WI38 (cell line): ENCODE measurements around the gene CSF2RB.

Source experiments
- H3K4me3 ChIP-seq: 2 replicates; pipeline ENCODE4 v1.5.1; 2011; ENCODE audit warnings: low read depth, mild to moderate bottlenecking, control low read depth, low read length
- CTCF ChIP-seq: IDR thresholded peaks from 2 replicates; pipeline ENCODE4 v1.5.1; 2012; ENCODE audit warnings: low read depth, mild to moderate bottlenecking, control low read depth, low read length

CSF2RB gene

GRCh38 chr22:36936362-36937116 lies 23.1 kb downstream of the CSF2RB start:
- H3K4me3 ChIP-seq: no peak overlapping the region
- no peak for TF ChIP-seq CTCF

GRCh38 chr22:36937319-36938027 lies 24.0 kb downstream of the CSF2RB start:
- H3K4me3 ChIP-seq: no peak overlapping the region
- no peak for TF ChIP-seq CTCF

GRCh38 chr22:36938028-36938425 lies 24.6 kb downstream of the CSF2RB start:
- TF ChIP-seq CTCF: no peak
- H3K4me3 ChIP-seq: no peak overlapping the region

DNA sequence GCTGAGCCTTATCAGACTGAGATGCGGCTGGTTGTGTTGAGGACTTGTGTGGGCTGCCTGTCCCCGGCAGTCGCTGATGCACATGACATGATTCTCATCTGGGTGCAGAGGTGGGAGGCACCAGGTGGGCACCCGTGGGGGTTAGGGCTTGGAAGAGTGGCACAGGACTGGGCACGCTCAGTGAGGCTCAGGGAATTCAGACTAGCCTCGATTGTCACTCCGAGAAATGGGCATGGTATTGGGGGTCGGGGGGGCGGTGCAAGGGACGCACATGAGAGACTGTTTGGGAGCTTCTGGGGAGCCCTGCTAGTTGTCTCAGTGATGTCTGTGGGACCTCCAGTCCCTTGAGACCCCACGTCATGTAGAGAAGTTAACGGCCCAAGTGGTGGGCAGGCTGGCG lies 25.5 kb downstream of the CSF2RB start:
- H3K4me3 ChIP-seq: no peak overlapping the region
- TF ChIP-seq CTCF: no peak

GRCh38 chr22:36940676-36941075 lies 27.2 kb downstream of the CSF2RB start:
- no peak for TF ChIP-seq CTCF
- no peak overlapping the region for H3K4me3 ChIP-seq

- no peak for TF ChIP-seq CTCF
- H3K4me3 ChIP-seq: no peak overlapping the region
These were observed 29.1 kb downstream of the CSF2RB start for GRCh38 chr22:36942556-36942955.
